Endothelial cell (in vitro differentiated cells): ENCODE data around the gene ITGBL1. TPM values are rescaled to one million over a fixed set of nuclear protein-coding genes. Genes with fewer than 3 reads are reported as not detected.
"Not testable (repeated sequence)": the region's sequence is repeated elsewhere in the genome, so short reads cannot be mapped to it uniquely, and the experiment has no call there.

Experiments
- DNase-seq: peaks from one replicate; pipeline ENCODE4 v3.0.0; 2021; ENCODE audit warnings: low spot score
- H3K27ac Mint-ChIP-seq: one replicate; pipeline ENCODE4 v1.8.0; 2021; ENCODE audit warnings: mixed read lengths, inconsistent platforms; ENCODE audit not compliant: unreplicated experiment
- H3K27me3 Mint-ChIP-seq: one replicate; pipeline ENCODE4 v1.8.0; 2021; ENCODE audit warnings: mild to moderate bottlenecking, moderate library complexity, mixed read lengths, inconsistent platforms; ENCODE audit not compliant: unreplicated experiment
- H3K36me3 Mint-ChIP-seq: one replicate; pipeline ENCODE4 v1.8.0; 2021; ENCODE audit warnings: mild to moderate bottlenecking, low read depth, mixed read lengths, inconsistent platforms; ENCODE audit not compliant: unreplicated experiment
- H3K4me1 Mint-ChIP-seq: one replicate; pipeline ENCODE4 v1.8.0; 2021; ENCODE audit warnings: mild to moderate bottlenecking, mixed read lengths, inconsistent platforms; ENCODE audit not compliant: unreplicated experiment
- H3K4me3 Mint-ChIP-seq: one replicate; pipeline ENCODE4 v1.8.0; 2021; ENCODE audit warnings: mild to moderate bottlenecking, mixed read lengths, inconsistent platforms; ENCODE audit not compliant: unreplicated experiment
- H3K9me3 Mint-ChIP-seq: one replicate; pipeline ENCODE4 v1.8.0; 2021; ENCODE audit warnings: mixed read lengths, inconsistent platforms; ENCODE audit not compliant: unreplicated experiment
- CTCF ChIP-seq: fragments of 200-600 bp; sonication (generic); IDR thresholded peaks from one replicate; pipeline ENCODE4 v1.5.0; 2021; ENCODE audit warnings: antibody characterized with exemption; ENCODE audit not compliant: unreplicated experiment
- total RNA-seq: library from RNA; stranded (reverse); fragmentation: NEBNext Ultra II Directional; extraction: Animal tissue kit (Norgen Biotek cat#: 25700); gene quantifications from one replicate; pipeline ENCODE4 v1.2.1, GENCODE V29; 2021; ENCODE audit not compliant: unreplicated experiment

The ITGBL1 gene
- total RNA-seq, 1 donor from 2014 or later: not detected

GRCh38 chr13:101535192-101535746, 82.8 kb downstream of the ITGBL1 start:
- DNase-seq: no peak
- no peaks in the 10 kb centered on the region for H3K27me3 Mint-ChIP-seq
- H3K9me3 Mint-ChIP-seq: no peaks in the 10 kb centered on the region
- TF ChIP-seq CTCF: no peak
- no peak overlapping the region for H3K27ac Mint-ChIP-seq
- H3K4me3 Mint-ChIP-seq: no peak overlapping the region
- no peaks in the 10 kb centered on the region for H3K4me1 Mint-ChIP-seq
- no peaks in the 10 kb centered on the region for H3K36me3 Mint-ChIP-seq

GRCh38 chr13:101536079-101536478, 83.6 kb downstream of the ITGBL1 start:
- H3K27me3 Mint-ChIP-seq: no peaks in the 10 kb centered on the region
- no peaks in the 10 kb centered on the region for H3K9me3 Mint-ChIP-seq
- no peaks in the 10 kb centered on the region for H3K36me3 Mint-ChIP-seq
- H3K27ac Mint-ChIP-seq: no peak overlapping the region
- DNase-seq: no peak
- no peaks in the 10 kb centered on the region for H3K4me1 Mint-ChIP-seq
- H3K4me3 Mint-ChIP-seq: no peak overlapping the region
- TF ChIP-seq CTCF: no peak

GRCh38 chr13:101544544-101544943, 92.1 kb downstream of the ITGBL1 start:
- H3K36me3 Mint-ChIP-seq, H3K4me3 Mint-ChIP-seq, H3K9me3 Mint-ChIP-seq: not testable (repeated sequence)

GRCh38 chr13:101544979-101545378, 92.5 kb downstream of the ITGBL1 start:
- H3K4me3 Mint-ChIP-seq: no peak overlapping the region
- TF ChIP-seq CTCF: no peak
- H3K27me3 Mint-ChIP-seq: no peaks in the 10 kb centered on the region
- H3K36me3 Mint-ChIP-seq: no peaks in the 10 kb centered on the region
- no peak for DNase-seq
- H3K4me1 Mint-ChIP-seq: no peaks in the 10 kb centered on the region
- H3K9me3 Mint-ChIP-seq: no peaks in the 10 kb centered on the region
- H3K27ac Mint-ChIP-seq: no peak overlapping the region

More at GRCh38 chr13:101544544-101544943, 92.1 kb downstream of the ITGBL1 start:
- H3K27ac Mint-ChIP-seq, H3K27me3 Mint-ChIP-seq, DNase-seq, H3K4me1 Mint-ChIP-seq: not testable (repeated sequence)

GRCh38 chr13:101545521-101545920, 93.0 kb downstream of the ITGBL1 start:
- Mint-ChIP-seq H3K4me3 (no peak overlapping the region), H3K36me3 (no peaks in the 10 kb centered on the region), H3K27ac (no peak overlapping the region), H3K9me3 (no peaks in the 10 kb centered on the region), H3K27me3 (no peaks in the 10 kb centered on the region), H3K4me1 (no peaks in the 10 kb centered on the region)
- TF ChIP-seq CTCF: no peak
- no peak for DNase-seq

GRCh38 chr13:101552286-101552685, 99.8 kb downstream of the ITGBL1 start:
- H3K27me3 Mint-ChIP-seq: peaks cover 2% of the 10 kb centered on the region
- no peak for DNase-seq
- no peaks in the 10 kb centered on the region for H3K4me1 Mint-ChIP-seq
- no peaks in the 10 kb centered on the region for H3K36me3 Mint-ChIP-seq
- no peak overlapping the region for H3K4me3 Mint-ChIP-seq
- no peak for TF ChIP-seq CTCF
- H3K9me3 Mint-ChIP-seq: no peaks in the 10 kb centered on the region
- H3K27ac Mint-ChIP-seq: no peak overlapping the region
